ENCODE measurements around the gene WASL. TPM values are rescaled to one million over a fixed set of nuclear protein-coding genes. Genes with fewer than 3 reads are reported as not detected.
"Not testable (repeated sequence)": the region's sequence is repeated elsewhere in the genome, so short reads cannot be mapped to it uniquely, and the experiment has no call there.

WASL gene
- total RNA-seq, 1 donor from 2014 or later: 10.5 TPM

DNA sequence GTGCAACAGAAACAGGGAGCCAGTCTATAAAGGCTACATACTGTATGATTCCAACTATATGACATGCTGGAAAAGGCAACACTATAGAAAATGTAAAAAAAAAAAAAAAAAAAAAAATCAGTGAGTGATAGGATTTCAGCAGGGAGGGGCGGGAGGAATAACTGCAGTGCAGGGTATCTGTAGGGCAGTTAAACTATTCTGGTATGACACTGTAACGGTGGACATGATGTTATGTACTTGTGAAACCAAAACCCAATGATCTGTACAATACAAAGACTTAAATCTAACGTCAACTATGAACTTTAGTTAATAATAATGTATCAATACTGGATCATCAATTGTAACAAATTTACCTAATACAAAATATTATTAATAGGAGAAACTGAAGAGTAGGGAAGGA, 14.3 kb downstream of the WASL start:
- no peak for DNase-seq (ENCODE audit: low read depth in 2 of 2)

DNA sequence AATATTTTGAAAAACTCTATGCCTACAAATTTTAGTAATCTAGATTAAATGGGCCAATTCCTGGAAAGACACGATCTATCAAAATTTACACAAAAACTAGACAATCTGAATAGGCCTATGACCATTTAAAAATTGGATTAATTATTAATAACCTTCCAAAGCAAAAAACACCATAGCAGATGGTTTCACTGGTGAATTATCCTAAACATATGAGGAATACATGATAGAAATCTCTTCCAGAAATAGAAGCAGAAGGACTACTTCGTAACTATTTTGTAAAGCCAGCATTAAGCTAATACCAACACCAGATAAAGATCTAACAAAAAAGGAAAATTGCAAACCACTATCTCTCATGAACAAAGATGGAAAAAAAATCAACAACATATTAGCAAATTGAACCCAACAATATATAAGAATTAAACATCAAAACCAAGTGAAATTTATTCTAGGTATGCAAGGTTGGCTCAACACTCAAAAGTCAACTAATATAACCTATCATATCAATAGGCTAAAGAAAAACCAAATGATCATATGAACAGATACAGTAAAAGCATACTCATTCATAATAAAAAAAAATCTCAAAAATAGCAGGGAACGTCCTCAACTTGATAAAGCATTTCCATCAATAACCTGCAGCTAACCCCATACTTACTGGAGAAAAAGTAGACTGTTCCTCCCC, 16.3 kb downstream of the WASL start:
- DNase-seq (ENCODE audit: low read depth in 2 of 2): no peak

DNA sequence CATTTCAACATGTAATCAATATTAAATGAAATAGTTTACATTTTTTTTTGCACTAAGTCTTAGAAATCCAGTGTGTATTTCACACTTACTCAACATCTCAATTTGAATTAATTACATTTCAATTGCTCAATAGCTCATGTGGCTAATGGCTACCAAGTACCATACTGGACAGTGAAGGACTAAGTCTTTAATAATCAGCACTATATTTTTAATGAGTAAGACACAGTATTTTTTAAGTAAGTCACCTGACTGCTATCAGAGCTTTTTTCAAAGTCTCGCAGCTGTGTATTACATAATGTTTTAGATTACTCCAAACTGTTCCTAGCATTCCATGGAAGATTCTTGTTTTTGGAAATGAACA, 19.6 kb downstream of the WASL start:
- DNase-seq (ENCODE audit: low read depth in 2 of 2): no peak

DNA sequence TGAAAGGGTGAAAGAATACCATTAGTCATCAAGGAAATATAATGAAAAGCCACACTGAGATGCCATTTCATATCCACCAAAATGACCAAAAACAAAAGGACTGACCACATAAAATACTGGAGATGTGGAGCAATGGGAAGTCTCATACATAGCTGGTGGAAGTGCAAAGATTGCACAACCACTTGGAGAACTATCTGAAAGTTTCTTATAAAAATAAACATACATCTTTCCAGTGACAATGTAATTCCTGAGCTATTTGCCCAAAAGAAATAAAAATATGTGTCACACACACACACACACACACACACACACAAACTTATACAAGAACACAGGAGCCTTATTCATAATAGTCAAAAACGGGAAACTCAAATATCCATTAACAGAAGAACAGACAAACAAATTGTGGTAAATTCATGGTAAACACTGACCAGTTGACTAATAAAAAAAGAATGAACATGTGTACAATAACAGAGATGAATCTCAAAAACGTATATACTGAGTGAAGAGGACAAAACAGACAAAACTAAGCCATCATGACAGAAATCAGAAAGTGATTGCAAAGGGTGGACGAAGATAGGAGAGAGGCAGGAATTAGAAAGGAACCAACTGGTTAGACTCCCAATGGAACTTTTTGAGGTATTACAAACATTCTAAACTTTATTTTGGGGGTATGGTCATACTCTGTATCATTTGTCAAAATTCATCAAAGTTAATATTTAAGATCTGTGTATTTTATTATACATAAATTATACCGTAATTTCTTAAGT, 21.5 kb downstream of the WASL start:
- DNase-seq (ENCODE audit: low read depth in 2 of 2): peak in 1 of 2 donors; percentile 74

DNA sequence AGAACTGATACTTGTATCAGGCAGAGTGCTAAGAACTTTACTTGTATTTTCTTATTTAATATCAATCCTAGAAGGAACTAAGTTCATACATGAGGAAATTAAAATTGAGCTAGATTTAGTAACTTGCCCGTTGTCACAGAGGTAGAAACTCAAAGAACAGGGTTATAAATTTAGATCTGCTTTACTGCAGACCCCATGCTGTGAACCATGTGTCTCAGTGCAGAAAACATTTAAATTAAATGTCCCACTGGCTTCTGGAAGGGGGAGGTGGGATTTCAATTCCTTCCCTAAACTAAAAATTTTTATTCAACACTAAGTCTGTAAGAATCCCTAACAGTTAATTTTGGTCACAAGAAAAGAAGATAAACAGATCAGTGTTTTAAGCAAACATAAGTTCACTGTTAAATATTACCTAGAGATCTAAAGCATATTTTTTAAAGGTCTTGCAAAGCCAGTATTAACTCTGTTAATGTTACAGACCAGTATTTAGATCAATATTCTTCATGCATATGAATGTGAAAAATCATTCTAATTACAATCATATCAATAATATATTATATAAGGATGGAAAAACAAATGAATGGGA, 23.1 kb downstream of the WASL start:
- no peak for DNase-seq (ENCODE audit: low read depth in 2 of 2)

DNA sequence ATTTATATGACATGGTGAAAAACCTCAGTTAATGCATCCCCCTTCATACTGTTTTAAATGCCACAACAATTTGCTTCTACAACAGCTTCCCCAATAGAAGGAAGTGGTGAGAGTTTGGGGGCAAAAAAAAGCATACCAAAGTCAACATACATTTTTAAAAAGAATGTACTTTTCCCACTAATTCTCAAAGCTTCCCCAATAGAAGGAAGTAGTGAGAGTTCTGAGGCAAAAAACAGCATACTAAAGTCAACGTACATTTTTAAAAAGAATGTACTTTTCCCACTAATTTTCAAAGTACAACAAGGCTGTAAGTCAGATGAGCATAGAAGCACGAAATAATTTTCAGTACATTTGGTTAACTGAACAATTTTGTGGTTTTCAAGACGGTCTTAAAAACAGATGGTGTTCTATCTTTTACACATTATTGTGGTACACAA, 24.0 kb downstream of the WASL start:
- no peak for DNase-seq (ENCODE audit: low read depth in 2 of 2)

DNA sequence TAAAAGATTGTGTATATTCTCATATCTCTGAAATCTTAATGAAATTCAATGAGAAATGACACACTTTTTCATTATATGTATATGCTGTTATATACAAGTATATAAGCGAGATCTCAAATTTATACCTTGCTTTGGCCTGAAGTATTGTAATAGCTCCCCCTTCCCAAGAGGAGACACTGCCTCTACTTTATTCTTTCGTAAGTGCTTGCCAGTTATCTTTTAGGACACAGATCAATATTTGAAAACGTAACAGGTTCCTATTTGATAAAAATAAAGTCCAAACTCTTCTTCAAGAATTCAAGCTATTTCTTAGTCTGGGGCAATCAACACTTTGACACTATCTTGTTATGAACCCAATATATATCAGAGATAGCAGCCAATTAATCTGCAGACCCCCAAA, 24.9 kb downstream of the WASL start:
- DNase-seq (ENCODE audit: low read depth in 2 of 2): no peak

DNA sequence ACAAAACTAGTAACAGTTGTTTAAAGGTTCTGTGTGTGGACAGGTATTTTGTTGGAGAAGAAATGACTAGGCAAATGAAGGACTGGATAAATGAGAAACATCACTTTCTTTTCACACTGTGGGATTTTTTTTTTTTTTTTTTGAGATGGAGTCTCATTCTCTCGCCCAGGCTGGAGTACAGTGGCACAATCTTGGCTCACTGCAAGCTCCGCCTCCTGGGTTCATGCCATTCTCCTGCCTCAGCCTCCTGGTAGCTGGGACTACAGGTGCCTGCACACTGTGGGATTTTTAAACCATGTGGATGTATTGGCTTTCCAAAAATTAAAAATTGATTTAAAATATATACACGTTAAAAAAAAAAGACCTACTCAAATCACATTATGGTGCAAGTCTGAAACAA, 28.3 kb downstream of the WASL start:
- not testable (repeated sequence) for DNase-seq (ENCODE audit: low read depth in 2 of 2)

DNA sequence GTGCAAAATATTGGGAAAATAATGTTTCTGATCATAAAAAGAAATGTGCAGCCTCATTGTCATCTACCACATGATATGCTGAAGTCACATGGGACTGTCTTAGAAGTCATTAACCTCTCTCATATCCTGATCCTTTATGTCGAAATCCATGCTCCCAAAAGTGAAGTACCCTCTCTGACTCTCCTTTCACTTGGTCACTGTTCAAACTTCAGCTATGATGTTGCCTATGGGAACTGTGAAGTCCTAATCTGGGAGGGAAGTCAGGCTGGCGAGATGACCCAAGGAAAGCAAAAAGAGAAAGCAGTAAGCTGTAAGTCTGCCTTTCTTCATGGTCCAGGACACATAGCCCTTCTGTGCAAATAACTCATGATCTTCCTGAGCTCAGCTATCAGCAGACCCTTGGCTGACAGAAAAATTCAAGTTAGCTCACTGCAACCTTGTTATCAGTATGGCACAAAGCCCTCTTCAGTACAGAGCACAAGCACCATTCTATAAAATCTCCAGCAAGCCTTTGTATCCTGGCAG, 29.5 kb downstream of the WASL start:
- no peak for DNase-seq (ENCODE audit: low read depth in 2 of 2)

DNA sequence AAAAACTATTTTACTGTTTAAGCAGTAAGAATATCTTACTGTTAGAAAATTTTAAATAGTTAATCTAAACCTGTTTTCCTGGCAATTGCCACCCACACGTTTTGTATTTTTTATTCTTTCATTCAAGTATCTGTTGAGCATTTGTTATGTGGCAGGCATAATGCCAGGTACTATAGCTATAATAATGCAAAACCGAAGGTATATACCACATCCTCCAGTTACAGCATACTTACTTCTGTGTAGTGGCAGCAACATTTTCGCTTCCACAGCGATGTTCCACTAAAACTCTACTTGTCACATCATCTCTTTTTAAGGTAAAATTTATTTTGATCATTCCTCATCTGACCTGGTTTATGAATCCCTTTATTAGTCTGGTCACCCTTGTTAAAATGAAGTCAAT, 30.0 kb downstream of the WASL start:
- no peak for DNase-seq (ENCODE audit: low read depth in 2 of 2)

DNA sequence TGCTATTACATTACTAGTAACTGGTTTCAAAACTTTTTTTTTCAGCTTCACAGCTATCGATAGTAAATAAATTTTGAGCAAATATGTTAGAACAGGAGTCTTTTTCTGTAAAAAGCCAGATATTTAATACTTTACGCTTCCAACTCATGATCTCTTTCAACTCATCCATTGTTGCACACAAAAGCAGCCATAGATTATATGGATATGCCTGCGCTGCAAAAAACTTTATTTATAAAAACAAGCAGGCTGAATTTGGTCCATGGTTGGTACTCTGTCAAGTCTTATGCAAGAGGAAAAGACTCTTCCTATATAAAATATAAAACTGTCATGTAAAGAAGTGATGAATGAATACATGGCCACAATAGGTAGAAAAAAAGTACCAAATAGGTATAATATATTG, 31.1 kb downstream of the WASL start:
- DNase-seq (ENCODE audit: low read depth in 2 of 2): no peak

DNA sequence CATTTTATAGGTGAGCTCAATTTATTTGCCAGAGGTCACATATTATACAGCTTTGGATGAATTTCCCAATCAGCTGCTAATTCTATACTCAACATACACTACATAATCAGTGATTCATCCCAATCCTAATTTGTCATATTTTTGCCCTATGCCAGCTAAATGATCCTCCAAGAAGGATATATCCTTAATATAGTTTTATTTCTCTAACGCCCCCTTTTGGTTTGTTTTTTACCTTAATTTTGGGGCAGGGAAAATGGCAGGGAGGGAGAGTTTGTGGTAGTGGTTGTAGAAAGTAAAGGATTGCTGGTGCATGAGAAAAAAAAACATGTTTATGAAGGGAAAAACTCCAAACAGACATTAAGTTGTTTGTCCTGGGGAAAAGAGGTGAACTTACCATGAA, 31.9 kb downstream of the WASL start:
- DNase-seq (ENCODE audit: low read depth in 2 of 2): no peak

DNA sequence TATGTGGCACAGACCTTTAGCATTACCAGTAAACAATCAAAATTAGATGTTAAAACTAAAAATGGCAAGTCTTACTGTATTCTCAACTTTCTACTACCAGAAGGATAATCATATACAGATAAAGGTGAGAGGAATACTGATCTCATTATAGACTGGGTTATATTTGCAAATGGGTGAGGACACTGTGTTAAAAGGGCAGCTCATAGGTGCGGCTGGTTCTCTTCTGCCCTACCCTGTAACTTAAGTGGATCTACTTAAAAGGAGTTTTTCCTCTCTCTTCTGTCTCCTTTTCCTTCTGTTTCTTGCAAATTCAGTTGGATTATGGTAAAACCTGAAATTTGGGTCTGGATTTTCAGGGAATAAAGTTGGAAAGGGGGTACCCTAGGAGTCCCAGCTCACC, 33.0 kb downstream of the WASL start:
- DNase-seq (ENCODE audit: low read depth in 2 of 2): no peak

DNA sequence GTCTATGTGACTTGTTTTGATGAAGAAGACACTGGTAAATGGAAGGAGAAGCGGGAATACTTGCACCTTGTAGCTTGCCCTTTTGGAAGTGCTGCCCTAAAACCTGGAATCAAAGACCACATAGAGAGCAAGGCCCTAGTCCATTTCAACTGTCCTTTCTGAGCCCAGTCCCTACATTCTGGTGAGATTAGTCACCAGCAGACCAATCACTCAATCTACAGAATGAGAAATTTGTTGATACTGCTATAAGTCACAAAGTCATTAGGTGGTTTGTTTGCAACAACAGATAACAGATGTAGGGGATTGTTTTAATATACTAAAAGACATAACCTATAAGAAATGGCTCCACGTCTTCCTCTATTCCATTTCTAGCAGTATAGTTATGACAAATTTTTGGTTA, 33.6 kb downstream of the WASL start:
- peak in 1 of 2 donors; percentile 32 for DNase-seq (ENCODE audit: low read depth in 2 of 2)

DNA sequence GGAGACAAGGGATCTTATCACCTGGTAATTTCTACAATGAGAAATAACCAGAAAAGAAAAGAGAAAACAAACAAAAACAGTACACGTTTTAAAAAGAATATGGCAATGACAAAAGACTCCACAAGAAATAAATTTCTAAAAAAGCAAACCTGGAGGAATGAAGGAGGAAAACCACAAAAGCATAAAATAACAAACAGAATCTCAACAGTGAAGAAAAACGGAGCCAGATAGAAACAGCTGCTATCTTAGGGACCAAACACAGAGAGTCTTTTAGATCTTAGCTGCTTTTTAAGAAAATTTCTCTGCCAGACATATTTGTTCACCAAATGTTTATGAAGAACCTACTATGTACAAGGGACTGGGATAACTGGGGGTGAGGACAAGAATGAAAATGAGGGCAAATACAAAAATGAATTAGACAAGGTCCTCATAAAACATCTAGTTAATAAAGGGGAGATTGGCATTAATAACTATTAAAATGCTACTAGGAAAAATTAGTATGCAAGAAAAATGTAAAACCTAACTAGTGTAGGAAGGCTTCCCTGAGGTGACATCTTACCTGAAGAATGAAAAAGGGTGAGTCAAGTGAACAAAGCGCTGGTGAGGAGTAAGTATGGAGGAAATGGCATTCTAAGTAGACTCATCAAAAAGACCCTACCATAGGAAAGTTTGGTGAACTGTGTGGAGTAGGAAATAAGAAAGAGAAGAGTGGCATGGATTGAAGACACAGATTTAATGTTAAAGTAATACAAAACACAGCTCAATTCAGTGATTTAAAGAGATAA, 34.3 kb downstream of the WASL start:
- no peak for DNase-seq (ENCODE audit: low read depth in 2 of 2)

DNA sequence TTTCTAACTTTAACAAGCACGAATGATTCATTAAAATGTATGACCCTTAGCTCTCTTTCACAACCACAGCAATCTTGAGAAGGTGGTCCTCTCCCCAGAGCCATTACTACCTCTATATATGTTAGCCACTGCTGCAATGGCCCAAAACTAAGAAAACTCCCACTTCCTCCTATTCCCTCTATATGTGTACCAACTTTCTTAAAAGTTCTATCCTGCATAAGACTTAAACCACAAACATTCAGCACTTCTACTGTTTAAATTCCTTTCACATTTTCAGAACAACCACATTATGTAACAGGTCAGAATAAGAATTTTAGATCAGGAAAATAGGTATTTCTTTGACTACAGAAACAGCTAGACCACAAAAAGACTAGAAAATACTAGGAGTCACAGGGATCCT, 36.2 kb downstream of the WASL start:
- DNase-seq (ENCODE audit: low read depth in 2 of 2): no peak

DNA sequence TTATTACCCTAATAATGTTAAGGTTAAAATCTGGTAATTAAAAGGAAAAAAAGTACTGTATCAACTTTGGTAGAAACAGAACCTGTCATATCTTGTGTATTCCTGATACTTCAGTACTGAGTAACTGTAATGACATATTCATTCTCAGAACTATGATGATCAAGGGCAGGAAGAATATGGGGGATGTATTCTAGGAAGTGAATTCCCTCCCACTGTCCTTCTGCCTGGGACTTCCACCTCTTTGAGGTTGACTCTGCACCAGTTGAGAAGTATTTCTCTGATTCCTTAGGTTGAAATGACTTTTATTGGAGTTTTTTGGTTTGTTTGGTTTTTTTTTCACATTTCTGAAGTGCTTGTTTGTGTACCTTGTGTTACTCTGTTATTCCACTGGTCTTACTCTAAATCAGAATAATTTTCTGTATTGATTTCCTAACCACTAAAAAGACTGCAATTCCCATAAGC, 36.9 kb downstream of the WASL start:
- no peak for DNase-seq (ENCODE audit: low read depth in 2 of 2)

DNA sequence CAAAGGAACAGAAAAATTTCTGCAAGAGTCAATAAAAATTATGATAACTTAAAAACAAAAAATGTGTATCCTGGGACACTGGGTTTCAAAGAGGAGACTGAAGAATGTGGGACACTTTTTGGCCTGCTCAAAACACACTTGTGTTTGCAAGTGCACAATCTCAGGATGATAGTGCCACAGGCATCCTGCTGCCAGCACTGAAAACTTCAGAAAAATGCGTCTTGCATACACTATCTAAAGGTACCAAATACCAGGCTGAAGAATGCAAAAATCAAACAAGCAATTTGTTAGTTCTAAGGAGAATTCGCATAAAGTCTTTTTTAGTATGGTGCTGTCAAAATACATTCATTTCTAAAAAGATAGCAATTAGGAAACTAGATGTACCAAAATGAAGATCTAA, 38.1 kb downstream of the WASL start:
- no peak for DNase-seq (ENCODE audit: low read depth in 2 of 2)

DNA sequence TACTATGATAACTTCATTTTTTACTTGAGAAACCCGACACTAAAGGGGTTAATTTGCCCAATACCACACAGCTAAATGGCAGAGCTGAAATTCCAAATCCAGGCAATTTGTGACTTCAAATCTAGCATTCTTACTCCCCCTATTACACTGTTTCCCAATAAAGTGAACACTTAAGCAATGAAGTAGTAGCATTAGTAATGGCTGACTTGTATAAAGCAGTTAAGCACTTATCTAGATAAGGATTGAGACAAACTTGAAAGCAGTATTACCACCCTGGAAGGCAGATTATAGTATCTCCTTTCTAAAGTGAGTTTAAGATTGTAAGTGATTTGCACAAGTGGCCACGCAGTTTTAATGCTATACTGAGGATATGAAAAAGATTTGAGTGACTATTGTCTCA, 39.3 kb downstream of the WASL start:
- DNase-seq (ENCODE audit: low read depth in 2 of 2): no peak

DNA sequence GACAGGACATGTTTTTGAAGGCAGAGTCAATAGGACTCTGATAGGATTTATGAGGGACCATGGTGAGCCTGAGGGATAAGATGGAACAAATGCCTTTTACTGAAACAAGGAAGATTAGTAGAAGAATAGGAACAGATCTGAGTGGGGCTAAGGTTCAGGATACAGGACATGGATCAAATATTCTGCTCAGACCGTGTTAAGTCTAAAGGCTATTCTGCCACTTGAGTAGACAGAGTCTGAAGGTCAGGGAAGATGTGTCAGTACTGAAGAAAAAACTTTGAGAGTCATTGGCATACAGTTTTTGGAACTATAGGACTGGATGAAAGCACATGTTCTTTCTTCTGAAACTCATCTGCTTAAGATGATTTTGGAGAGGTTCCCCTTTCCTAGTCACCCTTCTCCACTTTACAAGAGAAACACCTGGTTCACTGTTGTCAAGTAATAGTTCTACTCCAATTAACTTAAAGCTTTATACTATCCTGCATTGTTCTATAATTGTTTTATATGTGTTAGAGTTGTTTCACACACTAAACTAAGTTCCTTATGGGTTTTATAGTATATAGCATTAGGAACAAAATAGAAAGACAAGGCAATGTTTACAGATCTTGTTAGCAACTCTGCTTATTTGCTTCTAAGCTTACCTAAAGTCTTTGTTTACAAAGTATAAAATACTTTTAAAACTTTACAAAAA, 43.4 kb downstream of the WASL start:
- no peak for DNase-seq (ENCODE audit: low read depth in 2 of 2)

Data from dermis microvascular lymphatic vessel endothelial cell (primary cell).